Fibroblast of villous mesenchyme (primary cell): Measurements from ENCODE around the gene YWHAQ. TPM values are rescaled to one million over a fixed set of nuclear protein-coding genes. Genes with fewer than 3 reads are reported as not detected.

Source experiments
- DNase-seq: peaks from one replicate; pipeline ENCODE4 v3.0.0-alpha.2; 2010; ENCODE audit warnings: low read depth
- H3K4me3 ChIP-seq: 2 replicates; pipeline ENCODE4 v1.5.1; 2011; ENCODE audit warnings: low read depth, mild to moderate bottlenecking, low read length
- CTCF ChIP-seq: IDR thresholded peaks from 2 replicates; pipeline ENCODE4 v1.5.1; 2012; ENCODE audit warnings: low read depth, mild to moderate bottlenecking, low read length; ENCODE audit not compliant: insufficient read depth
- total RNA-seq: library from RNA; depleted of rRNA; stranded (reverse); fragments of >200 nt; gene quantifications from 2 replicates; pipeline ENCODE4 v1.2.3, GENCODE V29; 2012

YWHAQ gene
- total RNA-seq, 1 donor = 283 TPM

GRCh38 chr2:9663008-9663879, 32.4 kb upstream of the YWHAQ start:
- no peak overlapping the region for H3K4me3 ChIP-seq
- TF ChIP-seq CTCF = no peak
- DNase-seq = no peak

- no peak overlapping the region for H3K4me3 ChIP-seq
- TF ChIP-seq CTCF = no peak
- DNase-seq = no peak
Measured at GRCh38 chr2:9661261-9661660, 30.5 kb upstream of the YWHAQ start.

DNA sequence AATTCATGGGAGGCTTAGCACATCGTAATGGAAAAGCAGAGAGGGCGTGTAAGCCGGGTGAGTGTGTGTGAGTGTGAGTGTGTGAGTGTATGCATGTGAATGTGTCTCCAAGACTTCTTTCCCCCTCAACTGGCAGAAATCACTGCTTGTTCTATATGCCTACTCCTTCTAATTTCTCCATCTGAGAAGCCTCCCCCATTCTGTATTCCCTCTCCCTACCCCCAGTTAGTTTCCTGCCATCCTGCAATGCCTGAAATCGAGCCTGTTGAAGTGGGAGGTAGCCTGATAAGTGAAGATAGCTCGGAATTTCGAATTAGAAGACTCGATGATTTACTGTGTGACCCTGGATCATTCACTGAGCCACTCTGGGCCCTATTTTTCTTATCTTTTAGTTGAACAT, 30.0 kb upstream of the YWHAQ start:
- no peak for DNase-seq
- TF ChIP-seq CTCF = no peak
- H3K4me3 ChIP-seq = no peak overlapping the region

GRCh38 chr2:9660154-9660553, 29.4 kb upstream of the YWHAQ start:
- no peak for TF ChIP-seq CTCF
- no peak overlapping the region for H3K4me3 ChIP-seq
- no peak for DNase-seq

GRCh38 chr2:9658972-9659371, 28.2 kb upstream of the YWHAQ start:
- peak; percentile 66 for DNase-seq
- no peak for TF ChIP-seq CTCF

GRCh38 chr2:9657731-9658130, 26.9 kb upstream of the YWHAQ start:
- no peak for DNase-seq
- no peak for TF ChIP-seq CTCF
- no peak overlapping the region for H3K4me3 ChIP-seq

More at GRCh38 chr2:9658972-9659371, 28.2 kb upstream of the YWHAQ start:
- no peak overlapping the region for H3K4me3 ChIP-seq
